ENCODE measurements around the gene CCDC15. TPM values are rescaled to one million over a fixed set of nuclear protein-coding genes. Genes with fewer than 3 reads are reported as not detected.

CCDC15 gene
- total RNA-seq, 1 experiment from 2014 or later: 2.8 TPM

DNA sequence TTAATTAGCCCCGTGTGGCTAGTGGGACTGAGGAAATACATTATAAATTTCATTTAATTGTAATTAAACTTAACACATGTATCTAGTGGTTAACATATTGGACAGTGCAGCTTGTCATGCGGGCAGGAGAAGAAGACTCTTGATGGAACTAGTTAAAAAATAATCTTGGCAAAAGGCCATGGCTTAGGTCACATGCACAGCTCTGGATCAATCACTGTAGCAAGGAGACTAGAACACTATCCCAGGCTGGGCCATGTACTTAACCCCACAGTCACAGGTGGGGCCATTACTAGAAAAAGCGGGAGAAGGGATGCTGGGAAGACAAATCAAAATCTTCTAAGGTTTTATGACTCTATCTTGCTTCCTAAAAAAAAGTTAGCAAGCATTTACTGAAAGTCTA, 9.4 kb upstream of the CCDC15 start:
- Histone ChIP-seq H2BK12ac (ENCODE audit: insufficient read length, low read depth, low read length) (no peak overlapping the region), H3K9ac (ENCODE audit: extremely low read depth, insufficient read length, low read length) (no peak overlapping the region), H4K91ac (ENCODE audit: insufficient read length, low read depth, low read length) (no peak overlapping the region), H3T11ph (ENCODE audit: low read length) (no peak overlapping the region), H3K14ac (ENCODE audit: insufficient read depth, low read length) (no peak overlapping the region), H3K18ac (ENCODE audit: insufficient read length, low read depth, low read length) (no peak overlapping the region), H3K23ac (ENCODE audit: insufficient read length, low read depth, low read length) (no peak overlapping the region), H2BK20ac (ENCODE audit: low read depth, low read length, poor library complexity, severe bottlenecking) (no peak overlapping the region), H3K23me2 (ENCODE audit: insufficient read length, low read depth, low read length, poor library complexity, severe bottlenecking) (no peaks in the 10 kb centered on the region), H4K8ac (replicated peaks; ENCODE audit: insufficient read length, low read depth, low read length) (no peak overlapping the region), H3K79me2 (ENCODE audit: insufficient read depth, low read length) (no peaks in the 10 kb centered on the region), H3K4me2 (ENCODE audit: insufficient read depth, insufficient read length, low read length) (no peak overlapping the region), H3K9me3 (ENCODE audit: control insufficient read depth, low read depth, low read length) (no peaks in the 10 kb centered on the region), H3K27ac (ENCODE audit: insufficient read length, low read depth, low read length) (no peak overlapping the region), H3K56ac (ENCODE audit: insufficient read length, low read depth, low read length) (no peak overlapping the region), H4K5ac (ENCODE audit: insufficient read length, low read depth, low read length) (no peak overlapping the region), H2AK5ac (ENCODE audit: insufficient read length, low read length) (no peak overlapping the region), H3K4me1 (ENCODE audit: insufficient read depth, low read length) (no peaks in the 10 kb centered on the region), H3K27me3 (ENCODE audit: insufficient read depth, low read length) (no peaks in the 10 kb centered on the region), H2BK120ac (ENCODE audit: low read depth, low read length, poor library complexity, severe bottlenecking) (no peak overlapping the region), H2AFZ (ENCODE audit: low read length) (no peak overlapping the region), H4K20me1 (ENCODE audit: control insufficient read depth, insufficient read depth, insufficient read length) (no peaks in the 10 kb centered on the region), H3K4ac (ENCODE audit: low read depth, low read length) (no peak overlapping the region), H3K79me1 (ENCODE audit: insufficient read depth, low read depth, low read length, poor library complexity, severe bottlenecking) (no peaks in the 10 kb centered on the region), H2BK5ac (ENCODE audit: insufficient read length, low read length) (no peak overlapping the region), H2BK15ac (ENCODE audit: low read depth, low read length) (no peak overlapping the region)
- H3K4me1 Mint-ChIP-seq: 0 out of 4 replicates have a peak, but pooled peaks cover 0 to 2% of the 10 kb centered on the region in 2 experiments
- H3K4me3 Mint-ChIP-seq: no peak overlapping the region
- no CpG with 5 or more reads among the region's 3 CpGs for WGBS (ENCODE audit: extremely low coverage, insufficient read length, low lambda C conversion rate)
- DNase-seq: no peak
- peaks cover 0 to 7% of the 10 kb centered on the region in 2 experiments; a peak in 2 of 5 replicates for H3K9me3 Mint-ChIP-seq
- H3K27me3 Mint-ChIP-seq (ENCODE audit: low read depth): peaks cover 34% of the 10 kb centered on the region
- H3K36me3 Mint-ChIP-seq (ENCODE audit: insufficient read depth in 1 of 3, low read depth in 3 of 3): no peaks in the 10 kb centered on the region
- H3K27ac Mint-ChIP-seq: no peak overlapping the region
- TF ChIP-seq, protein P1, sequence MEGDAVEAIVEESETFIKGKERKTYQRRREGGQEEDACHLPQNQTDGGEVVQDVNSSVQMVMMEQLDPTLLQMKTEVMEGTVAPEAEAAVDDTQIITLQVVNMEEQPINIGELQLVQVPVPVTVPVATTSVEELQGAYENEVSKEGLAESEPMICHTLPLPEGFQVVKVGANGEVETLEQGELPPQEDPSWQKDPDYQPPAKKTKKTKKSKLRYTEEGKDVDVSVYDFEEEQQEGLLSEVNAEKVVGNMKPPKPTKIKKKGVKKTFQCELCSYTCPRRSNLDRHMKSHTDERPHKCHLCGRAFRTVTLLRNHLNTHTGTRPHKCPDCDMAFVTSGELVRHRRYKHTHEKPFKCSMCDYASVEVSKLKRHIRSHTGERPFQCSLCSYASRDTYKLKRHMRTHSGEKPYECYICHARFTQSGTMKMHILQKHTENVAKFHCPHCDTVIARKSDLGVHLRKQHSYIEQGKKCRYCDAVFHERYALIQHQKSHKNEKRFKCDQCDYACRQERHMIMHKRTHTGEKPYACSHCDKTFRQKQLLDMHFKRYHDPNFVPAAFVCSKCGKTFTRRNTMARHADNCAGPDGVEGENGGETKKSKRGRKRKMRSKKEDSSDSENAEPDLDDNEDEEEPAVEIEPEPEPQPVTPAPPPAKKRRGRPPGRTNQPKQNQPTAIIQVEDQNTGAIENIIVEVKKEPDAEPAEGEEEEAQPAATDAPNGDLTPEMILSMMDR (conservative IDR thresholded peaks at IDR 0.05): no peak
